ENCODE measurements around the gene IMP4. TPM values are rescaled to one million over a fixed set of nuclear protein-coding genes. Genes with fewer than 3 reads are reported as not detected.

Gene IMP4
- total RNA-seq, 1 donor from 2014 or later: 60.7 TPM

GRCh38 chr2:130353291-130354138, 10.8 kb downstream of the IMP4 start:
- intact Hi-C loops (cut with DNase I): no loop called here
- no peak for DNase-seq (ENCODE audit: low spot score)

- no peak for DNase-seq (ENCODE audit: low spot score)
- intact Hi-C loops (cut with DNase I): no loop called here
These were observed 11.4 kb downstream of the IMP4 start for GRCh38 chr2:130354139-130354428.

- intact Hi-C loops (cut with DNase I): no loop called here
- no peak for DNase-seq (ENCODE audit: low spot score)
These were observed 12.5 kb downstream of the IMP4 start for GRCh38 chr2:130355172-130355577.

GRCh38 chr2:130355578-130356431, 13.1 kb downstream of the IMP4 start, which contains the start of gene PTPN18:
Gene PTPN18 (plus strand): TSS chr2:130356056. CDS start chr2:130356108, 52 bp downstream.
- peak; percentile 96 for DNase-seq (ENCODE audit: low spot score)
- intact Hi-C loops (cut with DNase I): loop anchor here (1.0 to 2.0 kb wide), 2 partner anchors 14 to 17 kb away; partner anchors contain the start of gene IMP4

- no peak for DNase-seq (ENCODE audit: low spot score)
- intact Hi-C loops (cut with DNase I): loop anchor here (2.0 kb wide), 1 partner anchor 15 kb away; no protein-coding TSS in a partner anchor
These were observed 15.2 kb downstream of the IMP4 start for GRCh38 chr2:130357864-130358263.

GRCh38 chr2:130358420-130359350, 16.0 kb downstream of the IMP4 start:
- no peak for DNase-seq (ENCODE audit: low spot score)
- intact Hi-C loops (cut with DNase I): no loop called here

- intact Hi-C loops (cut with DNase I): no loop called here
- no peak for DNase-seq (ENCODE audit: low spot score)
These were observed 16.8 kb downstream of the IMP4 start for GRCh38 chr2:130359466-130359865.

GRCh38 chr2:130363479-130363878, 20.8 kb downstream of the IMP4 start:
- intact Hi-C loops (cut with DNase I): no loop called here

GRCh38 chr2:130365075-130365474, 22.4 kb downstream of the IMP4 start:
- intact Hi-C loops (cut with DNase I): no loop called here
- DNase-seq (ENCODE audit: low spot score): no peak

More at GRCh38 chr2:130363479-130363878, 20.8 kb downstream of the IMP4 start:
- DNase-seq (ENCODE audit: low spot score): no peak

- DNase-seq (ENCODE audit: low spot score): no peak
- intact Hi-C loops (cut with DNase I): no loop called here
These were observed 23.3 kb downstream of the IMP4 start for GRCh38 chr2:130365963-130366362.

- no peak for DNase-seq (ENCODE audit: low spot score)
These were observed 24.0 kb downstream of the IMP4 start for GRCh38 chr2:130366720-130367119.

GRCh38 chr2:130368786-130369185, 26.1 kb downstream of the IMP4 start:
- intact Hi-C loops (cut with DNase I): no loop called here
- no peak for DNase-seq (ENCODE audit: low spot score)

More at GRCh38 chr2:130366720-130367119, 24.0 kb downstream of the IMP4 start:
- intact Hi-C loops (cut with DNase I): no loop called here

- no peak for DNase-seq (ENCODE audit: low spot score)
- intact Hi-C loops (cut with DNase I): no loop called here
These were observed 26.7 kb downstream of the IMP4 start for GRCh38 chr2:130369311-130369964.

- intact Hi-C loops (cut with DNase I): no loop called here
- DNase-seq (ENCODE audit: low spot score): no peak
These were observed 27.3 kb downstream of the IMP4 start for GRCh38 chr2:130369965-130370341.

- intact Hi-C loops (cut with DNase I): no loop called here
- no peak for DNase-seq (ENCODE audit: low spot score)
These were observed 27.8 kb downstream of the IMP4 start for GRCh38 chr2:130370490-130370889.

- DNase-seq (ENCODE audit: low spot score): no peak
- intact Hi-C loops (cut with DNase I): loop anchor here (2.0 kb wide), 2 partner anchors 15 to 19 kb away; partner anchors contain the start of gene PTPN18
These were observed 29.0 kb downstream of the IMP4 start for GRCh38 chr2:130371723-130372054.

- intact Hi-C loops (cut with DNase I): loop anchor here (2.0 kb wide), 2 partner anchors 15 to 19 kb away; partner anchors contain the start of gene PTPN18
- DNase-seq (ENCODE audit: low spot score): peak; percentile 94
These were observed 29.5 kb downstream of the IMP4 start for GRCh38 chr2:130372055-130372832.

Data from cardiac septum (tissue), 1 donor.